HG03521 (cell line): ENCODE results near the gene PHF21A.
"Not testable (repeated sequence)": the region's sequence is repeated elsewhere in the genome, so short reads cannot be mapped to it uniquely, and the experiment has no call there.

Experiments used
- ATAC-seq: cut with Tn5 transposase; IDR thresholded peaks from one replicate; pipeline ENCODE4 v1.9.1; 2021; ENCODE audit warnings: mild to moderate bottlenecking, moderate library complexity; ENCODE audit not compliant: unreplicated experiment

The PHF21A gene

GRCh38 chr11:46038529-46038928 lies 82.7 kb downstream of the PHF21A start:
- ATAC-seq, result no peak

- ATAC-seq, result no peak
Measured at GRCh38 chr11:46036969-46037368, 84.3 kb downstream of the PHF21A start.

GRCh38 chr11:46036009-46036408 lies 85.2 kb downstream of the PHF21A start:
- no peak for ATAC-seq

GRCh38 chr11:46034041-46034440 lies 87.2 kb downstream of the PHF21A start:
- ATAC-seq, result no peak

- no peak for ATAC-seq
Measured at GRCh38 chr11:46026606-46027293, 94.5 kb downstream of the PHF21A start.

- ATAC-seq, result no peak
Measured at GRCh38 chr11:46020084-46020599, 101.1 kb downstream of the PHF21A start.

GRCh38 chr11:46018651-46019050 lies 102.6 kb downstream of the PHF21A start:
- ATAC-seq, result no peak

GRCh38 chr11:46017341-46017740 lies 103.9 kb downstream of the PHF21A start:
- no peak for ATAC-seq

GRCh38 chr11:46015941-46016340 lies 105.3 kb downstream of the PHF21A start:
- ATAC-seq, result no peak

- ATAC-seq, result not testable (repeated sequence)
Measured at GRCh38 chr11:46014168-46014567, 107.1 kb downstream of the PHF21A start.

- no peak for ATAC-seq
Measured at GRCh38 chr11:46012185-46012584, 109.1 kb downstream of the PHF21A start.

GRCh38 chr11:46010100-46010499 lies 111.2 kb downstream of the PHF21A start:
- ATAC-seq, result no peak

GRCh38 chr11:46009647-46010046 lies 111.6 kb downstream of the PHF21A start:
- ATAC-seq, result no peak

- no peak for ATAC-seq
Measured at GRCh38 chr11:46006418-46007070, 114.7 kb downstream of the PHF21A start.

- ATAC-seq, result no peak
Measured at GRCh38 chr11:46003572-46003971, 117.7 kb downstream of the PHF21A start.

- no peak for ATAC-seq
Measured at GRCh38 chr11:46002189-46002588, 119.1 kb downstream of the PHF21A start.

GRCh38 chr11:46001448-46001914 lies 119.8 kb downstream of the PHF21A start:
- no peak for ATAC-seq

- no peak for ATAC-seq
Measured at GRCh38 chr11:45997599-45997998, 123.7 kb downstream of the PHF21A start.

- no peak for ATAC-seq
Measured at GRCh38 chr11:45995342-45995734, 125.9 kb downstream of the PHF21A start.

- ATAC-seq, result no peak
Measured at GRCh38 chr11:45994371-45995341, 126.6 kb downstream of the PHF21A start.

GRCh38 chr11:45993531-45994001 lies 127.7 kb downstream of the PHF21A start:
- no peak for ATAC-seq
